Lower leg skin (tissue), 3 donors: Measurements from ENCODE around the gene ZHX3.

ENCODE experiments used
- CTCF ChIP-seq, 3 donors: fragments of 450-650 bp; IDR thresholded peaks; one replicate each; pipeline ENCODE4 v1.5.1; 2016; ENCODE audit warnings: antibody characterized with exemption in 3 of 3, mild to moderate bottlenecking in 3 of 3, moderate library complexity in 2 of 3
- POLR2A ChIP-seq, 2 donors: fragments of 450-650 bp; IDR thresholded peaks; one replicate each; pipeline ENCODE4 v1.6.1; 2016 to 2017; ENCODE audit warnings: antibody characterized with exemption in 2 of 2, mild to moderate bottlenecking in 1 of 2, moderate library complexity in 1 of 2

GRCh38 chr20:41339957-41340326 lies 22.4 kb upstream of the ZHX3 start:
- TF ChIP-seq POLR2A (IDR thresholded peaks at IDR 0.05) (no peak), CTCF (IDR thresholded peaks at IDR 0.05) (peak in 1 of 3 donors; percentile 99)
